Subcutaneous abdominal adipose tissue (tissue), 5 donors: ENCODE measurements around the gene GGA1.

Experiments used
- H3K27ac ChIP-seq: one replicate; pipeline ENCODE4 v1.7.0; 2013; ENCODE audit warnings: low read depth, mild to moderate bottlenecking, inconsistent platforms, low read length, moderate library complexity
- H3K27me3 ChIP-seq, 5 donors: one replicate each; pipeline ENCODE4 v1.7.0; 2013; ENCODE audit warnings: low read length in 5 of 5, inconsistent platforms in 1 of 5; ENCODE audit not compliant: control insufficient read depth in 5 of 5, insufficient read depth in 4 of 5
- H3K36me3 ChIP-seq, 5 donors: one replicate each; pipeline ENCODE4 v1.7.0; 2013; ENCODE audit warnings: low read length in 5 of 5; ENCODE audit not compliant: control insufficient read depth in 5 of 5, insufficient read depth in 5 of 5
- H3K4me1 ChIP-seq, 5 donors: one replicate each; pipeline ENCODE4 v1.7.0; 2013; ENCODE audit warnings: low read length in 5 of 5, mild to moderate bottlenecking in 3 of 5, moderate library complexity in 1 of 5; ENCODE audit not compliant: control insufficient read depth in 5 of 5, insufficient read depth in 5 of 5
- H3K4me3 ChIP-seq, 5 donors: one replicate each; pipeline ENCODE4 v1.7.0; 2013; ENCODE audit warnings: low read length in 5 of 5, low read depth in 1 of 5
- H3K9ac ChIP-seq, 5 donors: one replicate each; pipeline ENCODE4 v1.7.0; 2013; ENCODE audit warnings: low read length in 5 of 5, mild to moderate bottlenecking in 4 of 5, moderate library complexity in 3 of 5
- H3K9me3 ChIP-seq, 5 donors: one replicate each; pipeline ENCODE4 v1.7.0; 2013; ENCODE audit warnings: low read length in 5 of 5; ENCODE audit not compliant: control insufficient read depth in 5 of 5
- donor health status: healthy.
- donor health status: healthy.
- donor health status: healthy.
- donor health status: healthy.
- donor health status: healthy.

Gene GGA1

GRCh38 chr22:37628830-37629229, 20.2 kb downstream of the GGA1 start:
- Histone ChIP-seq H3K9ac (no peak overlapping the region), H3K4me1 (peaks cover 7 to 63% (median 47%) of the 10 kb centered on the region in 5 donors), H3K36me3 (peaks cover 0 to 63% (median 48%) of the 10 kb centered on the region in 5 donors), H3K9me3 (no peaks in the 10 kb centered on the region), H3K4me3 (no peak overlapping the region), H3K27ac (no peak overlapping the region), H3K27me3 (no peaks in the 10 kb centered on the region)

DNA sequence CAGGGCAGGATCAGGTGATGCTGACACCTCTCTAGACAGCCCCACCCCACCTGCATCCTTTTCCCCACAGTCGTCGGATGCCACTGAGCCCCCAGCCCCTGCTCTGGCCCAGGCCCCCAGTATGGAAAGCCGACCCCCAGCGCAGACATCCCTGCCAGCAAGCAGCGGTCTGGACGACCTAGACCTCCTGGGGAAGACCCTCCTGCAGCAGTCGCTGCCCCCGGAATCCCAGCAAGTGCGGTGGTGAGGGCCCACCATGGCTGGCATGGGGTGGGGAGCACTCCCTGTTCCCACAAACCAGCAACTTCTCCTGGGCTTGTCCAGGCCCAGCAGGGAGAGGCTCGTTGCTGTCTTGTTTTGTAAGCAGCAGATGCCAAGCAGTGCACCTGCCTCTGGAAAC, 21.3 kb downstream of the GGA1 start:
- H3K36me3 ChIP-seq = peaks cover 0 to 55% (median 45%) of the 10 kb centered on the region in 5 donors

GRCh38 chr22:37630839-37631435, 22.3 kb downstream of the GGA1 start:
- H3K27ac ChIP-seq = no peak overlapping the region
- H3K4me3 ChIP-seq = no peak overlapping the region
- H3K9me3 ChIP-seq = no peaks in the 10 kb centered on the region
- H3K36me3 ChIP-seq = peaks cover 0 to 46% (median 45%) of the 10 kb centered on the region in 5 donors
- peak overlapping the region in 1 of 5 donors; percentile 21 for H3K9ac ChIP-seq
- peaks cover 14 to 65% (median 57%) of the 10 kb centered on the region in 5 donors for H3K4me1 ChIP-seq
- no peaks in the 10 kb centered on the region for H3K27me3 ChIP-seq

More for the DNA sequence above, 21.3 kb downstream of the GGA1 start:
- H3K4me3 ChIP-seq = no peak overlapping the region
- no peak overlapping the region for H3K27ac ChIP-seq
- H3K27me3 ChIP-seq = no peaks in the 10 kb centered on the region
- H3K9ac ChIP-seq = no peak overlapping the region
- H3K4me1 ChIP-seq = peaks cover 16 to 69% (median 56%) of the 10 kb centered on the region in 5 donors
- no peaks in the 10 kb centered on the region for H3K9me3 ChIP-seq

GRCh38 chr22:37631448-37632173, 23.0 kb downstream of the GGA1 start:
- Histone ChIP-seq H3K4me3 (peak overlapping the region in 1 of 5 donors; percentile 2), H3K4me1 (peaks cover 10 to 65% (median 56%) of the 10 kb centered on the region in 5 donors), H3K27ac (no peak overlapping the region), H3K9me3 (no peaks in the 10 kb centered on the region), H3K36me3 (peaks cover 0 to 45% (median 41%) of the 10 kb centered on the region in 5 donors), H3K9ac (peak overlapping the region in 1 of 5 donors; percentile 21), H3K27me3 (no peaks in the 10 kb centered on the region)

DNA sequence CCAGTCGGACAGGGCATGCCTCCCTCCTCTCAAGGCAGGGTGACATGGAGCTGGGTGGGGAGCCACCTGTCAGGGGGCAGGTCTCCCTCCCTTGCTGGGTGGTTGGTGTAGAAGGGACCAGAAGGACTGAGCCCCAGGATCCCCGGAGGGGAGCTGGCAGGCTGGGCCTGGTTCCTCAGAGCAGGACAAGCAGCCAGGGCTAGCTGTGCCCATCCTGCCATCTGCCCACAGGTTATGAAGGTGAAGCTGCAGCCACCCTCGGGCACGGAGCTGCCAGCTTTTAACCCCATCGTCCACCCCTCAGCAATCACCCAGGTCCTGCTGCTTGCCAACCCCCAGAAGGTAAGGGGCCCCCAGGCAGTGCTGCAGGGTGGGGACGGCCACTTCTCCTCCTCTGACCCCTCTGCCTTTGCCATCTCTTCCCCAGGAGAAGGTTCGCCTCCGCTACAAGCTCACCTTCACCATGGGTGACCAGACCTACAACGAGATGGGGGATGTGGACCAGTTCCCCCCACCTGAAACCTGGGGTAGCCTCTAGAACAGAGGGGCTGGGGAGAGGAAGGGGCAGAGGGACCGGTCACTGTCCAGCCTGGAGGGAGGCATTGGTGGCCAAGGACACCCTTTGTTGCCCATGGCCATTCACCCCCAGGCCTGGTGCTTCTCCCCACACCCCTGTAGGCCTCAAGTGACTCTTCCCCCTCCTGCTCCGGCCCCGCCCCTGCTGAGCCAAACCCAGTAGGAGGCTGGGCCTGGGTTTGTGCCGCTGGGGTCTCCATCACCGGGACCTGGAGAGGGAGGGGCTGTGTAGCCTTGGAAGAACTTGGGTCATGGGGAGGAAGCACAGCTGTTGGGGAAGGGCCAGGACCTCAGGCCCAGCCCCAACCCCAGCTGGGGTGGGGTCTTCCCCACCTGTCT, 23.8 kb downstream of the GGA1 start:
- peaks cover 10 to 65% (median 56%) of the 10 kb centered on the region in 5 donors for H3K4me1 ChIP-seq
- peak overlapping the region in 1 of 5 donors; percentile 2 for H3K4me3 ChIP-seq
- H3K9ac ChIP-seq = peak overlapping the region in 2 of 5 donors; percentile 48 to 56
- no peaks in the 10 kb centered on the region for H3K9me3 ChIP-seq
- H3K27ac ChIP-seq = peak overlapping the region; percentile 80
- no peaks in the 10 kb centered on the region for H3K27me3 ChIP-seq
- peaks cover 0 to 45% (median 41%) of the 10 kb centered on the region in 5 donors for H3K36me3 ChIP-seq

DNA sequence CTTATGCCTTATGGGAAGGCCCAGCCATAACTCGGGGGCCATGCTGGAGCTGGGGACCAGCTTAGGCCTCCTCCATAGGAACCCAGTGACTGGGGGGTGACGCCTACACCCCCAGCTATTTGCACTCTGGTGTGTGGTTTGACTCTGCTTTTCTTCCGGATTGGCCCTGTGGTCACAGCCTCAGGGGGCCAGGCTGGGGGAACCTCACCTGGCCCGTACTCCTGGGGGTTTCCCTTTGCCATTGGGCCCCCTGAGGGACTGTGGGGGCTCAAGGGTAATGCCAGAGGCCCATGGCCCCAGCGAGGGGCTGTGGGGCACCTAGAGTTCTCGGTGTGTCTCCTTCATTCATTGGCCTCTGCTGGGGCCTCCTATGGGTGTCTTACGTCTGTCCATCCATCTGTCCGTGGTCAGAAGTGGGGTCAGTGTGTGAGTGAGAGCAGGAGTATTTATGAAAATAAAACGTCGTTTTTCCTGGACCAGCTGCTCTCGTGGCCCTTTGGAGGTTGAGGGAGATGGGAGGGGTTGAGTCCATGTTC, 24.5 kb downstream of the GGA1 start:
- peaks cover 0 to under 1% (median 0%) of the 10 kb centered on the region in 5 donors for H3K27me3 ChIP-seq
- H3K27ac ChIP-seq = peak overlapping the region; percentile 80
- peak overlapping the region in 1 of 5 donors; percentile 6 for H3K4me3 ChIP-seq
- H3K4me1 ChIP-seq = peaks cover 10 to 62% (median 50%) of the 10 kb centered on the region in 5 donors
- no peaks in the 10 kb centered on the region for H3K9me3 ChIP-seq
- H3K36me3 ChIP-seq = peaks cover 0 to 41% (median 39%) of the 10 kb centered on the region in 5 donors
- H3K9ac ChIP-seq = peak overlapping the region in 2 of 5 donors; percentile 48 to 56

DNA sequence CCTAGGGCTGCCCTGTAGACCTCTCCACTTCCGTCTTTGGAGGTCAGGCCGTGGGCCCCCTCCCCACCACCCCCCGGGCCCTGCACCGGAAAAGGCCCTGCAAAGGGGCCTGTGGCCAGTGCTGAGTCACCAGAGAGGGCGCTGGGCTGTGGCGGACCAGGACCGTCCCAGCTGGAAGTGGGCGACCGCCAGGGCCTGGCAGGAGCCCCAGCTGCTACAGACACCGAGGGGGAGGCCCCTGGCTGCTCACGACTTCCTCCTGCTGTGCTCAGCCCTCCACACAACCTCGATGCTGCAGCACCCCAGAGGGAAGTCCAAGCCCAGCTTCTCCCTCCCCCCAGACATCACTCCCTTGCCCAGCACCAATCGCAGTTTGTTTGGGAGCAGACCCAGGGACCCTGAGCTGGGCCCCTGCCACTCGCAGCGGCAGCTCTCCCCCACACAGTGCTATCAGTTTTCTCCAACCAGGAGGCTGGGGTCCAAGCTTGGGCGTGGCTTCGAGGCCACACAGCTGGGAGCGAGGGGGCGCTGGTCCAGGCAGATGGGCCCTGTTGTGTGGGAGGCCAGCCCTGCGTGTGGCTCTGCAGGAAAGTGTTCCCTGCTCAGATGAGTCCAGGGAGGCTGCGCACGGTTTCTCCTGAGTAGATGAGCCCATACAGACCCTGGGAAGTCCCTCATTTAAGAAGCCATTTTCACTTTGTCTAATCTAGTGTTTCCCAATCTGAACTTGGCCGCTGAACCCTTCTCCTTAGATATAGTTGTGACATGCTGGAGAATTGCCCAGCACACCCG, 25.2 kb downstream of the GGA1 start:
- Histone ChIP-seq H3K9me3 (no peaks in the 10 kb centered on the region), H3K27ac (peak overlapping the region; percentile 80), H3K4me1 (peaks cover 10 to 64% (median 57%) of the 10 kb centered on the region in 5 donors), H3K4me3 (peak overlapping the region; percentile 1 to 51 (median 28)), H3K36me3 (peaks cover 0 to 36% (median 35%) of the 10 kb centered on the region in 5 donors), H3K9ac (peak overlapping the region in 3 of 5 donors; percentile 12 to 56 (median 54)), H3K27me3 (peaks cover 0 to 6% (median 0%) of the 10 kb centered on the region in 5 donors)

- Histone ChIP-seq H3K4me3 (peak overlapping the region; percentile 1 to 51 (median 28)), H3K36me3 (peaks cover 0 to 29% (median 28%) of the 10 kb centered on the region in 5 donors), H3K27ac (peak overlapping the region; percentile 80), H3K4me1 (peaks cover 10 to 69% (median 61%) of the 10 kb centered on the region in 5 donors), H3K9ac (peak overlapping the region in 3 of 5 donors; percentile 12 to 56 (median 54)), H3K27me3 (peaks cover 0 to 11% (median 0%) of the 10 kb centered on the region in 5 donors), H3K9me3 (no peaks in the 10 kb centered on the region)
These were observed 25.8 kb downstream of the GGA1 start for GRCh38 chr22:37634417-37634924.
